ENCODE measurements around the gene VSTM4. TPM values are rescaled to one million over a fixed set of nuclear protein-coding genes. Genes with fewer than 3 reads are reported as not detected.

The VSTM4 gene
- total and polyA plus RNA-seq, 2 donors (not counting 1 experiment from before 2014, with no cell fraction given) = not detected

- H3K36me3 ChIP-seq (replicated peaks in 1 of 2; ENCODE audit: control extremely low read depth in 1 of 2, control insufficient read depth in 1 of 2, extremely low read depth in 1 of 2, insufficient read depth in 2 of 2, low read length in 1 of 2) = peaks cover 0 to 5% of the 10 kb centered on the region in 2 experiments
- no peak overlapping the region for H3K4me3 Mint-ChIP-seq
- 86% methylated on average over 8 of the region's 8 CpGs for WGBS (ENCODE audit: insufficient coverage)
- no peak overlapping the region for H3K27ac Mint-ChIP-seq
- POLR2A ChIA-PET = no interaction called here
- no peak overlapping the region for H3K9ac ChIP-seq (ENCODE audit: low read length)
- no peak overlapping the region for H2AFZ ChIP-seq (ENCODE audit: insufficient read depth, low read depth, low read length, poor library complexity, severe bottlenecking)
- no peak for TF ChIP-seq EZH2 (IDR thresholded peaks at IDR 0.05; ENCODE audit: borderline replicate concordance, insufficient read depth, low read depth, low read length, poor library complexity, severe bottlenecking)
- no peaks in the 10 kb centered on the region for H3K9me3 Mint-ChIP-seq (ENCODE audit: insufficient read depth)
- H3K79me2 ChIP-seq (ENCODE audit: control insufficient read depth, insufficient read depth, low read length) = no peaks in the 10 kb centered on the region
- no peak overlapping the region for H3K4me2 ChIP-seq (replicated peaks; ENCODE audit: low read depth, low read length, poor library complexity, severe bottlenecking)
- no peaks in the 10 kb centered on the region for H4K20me1 ChIP-seq (ENCODE audit: control insufficient read depth, insufficient read depth, low read length, poor library complexity, severe bottlenecking)
- CTCF ChIA-PET = interaction anchor here (1.3 kb wide), 1 partner anchor 505 kb away, joined by 5 read pairs; no protein-coding TSS in a partner anchor
- H3K4me1 Mint-ChIP-seq = peaks cover 8% of the 10 kb centered on the region
- no peaks in the 10 kb centered on the region for H3K27me3 ChIP-seq (replicated peaks in 1 of 4; ENCODE audit: control extremely low read depth in 1 of 4, control insufficient read depth in 3 of 4, insufficient read depth in 4 of 4, low read length in 3 of 4)
- no peak overlapping the region for H3K27ac ChIP-seq (ENCODE audit: low read length in 2 of 2)
- H3K4me3 ChIP-seq (ENCODE audit: control extremely low read depth in 1 of 5, extremely low read depth in 1 of 5, insufficient read depth in 1 of 5, low read depth in 2 of 5, low read length in 4 of 5) = no peak overlapping the region
- ATAC-seq (ENCODE audit: low read depth) (no peak), DNase-seq (no peak)
- no peaks in the 10 kb centered on the region for H3K4me1 ChIP-seq (ENCODE audit: control insufficient read depth in 2 of 2, insufficient read depth in 2 of 2, low read length in 2 of 2)
- intact Hi-C loops (cut with micrococcal nuclease) = no loop called here
- H3K27me3 Mint-ChIP-seq = no peaks in the 10 kb centered on the region
- no peaks in the 10 kb centered on the region for H3K9me3 ChIP-seq (ENCODE audit: control extremely low read depth in 1 of 3, control insufficient read depth in 2 of 3, insufficient read depth in 1 of 3, low read length in 2 of 3)
These were observed 47.5 kb upstream of the VSTM4 start for GRCh38 chr10:49162761-49163310.

DNA sequence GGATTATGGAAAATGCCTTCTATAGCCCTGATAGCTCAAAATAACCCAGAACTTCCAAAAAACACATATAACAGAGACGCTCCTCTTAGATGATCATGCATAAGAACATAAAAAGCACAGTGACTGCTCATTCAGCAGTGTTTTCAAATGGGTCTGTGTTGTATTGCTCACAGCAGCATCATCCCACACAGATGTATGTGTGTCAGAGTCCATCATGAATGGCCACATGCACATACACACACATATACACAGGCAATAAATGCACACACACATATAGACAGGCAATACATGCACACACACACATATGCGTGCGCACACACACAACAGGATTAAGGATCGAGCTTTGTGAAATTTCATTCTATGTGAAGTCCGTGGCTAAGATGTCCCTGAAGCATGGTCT, 46.7 kb upstream of the VSTM4 start:
- Mint-ChIP-seq H3K4me3 (no peak overlapping the region), H3K27ac (no peak overlapping the region), H3K4me1 (peaks cover 10% of the 10 kb centered on the region), H3K9me3 (ENCODE audit: insufficient read depth) (no peaks in the 10 kb centered on the region), H3K27me3 (no peaks in the 10 kb centered on the region)
- Histone ChIP-seq H3K9ac (ENCODE audit: low read length) (no peak overlapping the region), H4K20me1 (ENCODE audit: control insufficient read depth, insufficient read depth, low read length, poor library complexity, severe bottlenecking) (no peaks in the 10 kb centered on the region), H3K4me1 (ENCODE audit: control insufficient read depth in 2 of 2, insufficient read depth in 2 of 2, low read length in 2 of 2) (no peaks in the 10 kb centered on the region), H3K4me3 (ENCODE audit: control extremely low read depth in 1 of 5, extremely low read depth in 1 of 5, insufficient read depth in 1 of 5, low read depth in 2 of 5, low read length in 4 of 5) (no peak overlapping the region), H3K79me2 (ENCODE audit: control insufficient read depth, insufficient read depth, low read length) (no peaks in the 10 kb centered on the region), H3K27me3 (replicated peaks in 1 of 4; ENCODE audit: control extremely low read depth in 1 of 4, control insufficient read depth in 3 of 4, insufficient read depth in 4 of 4, low read length in 3 of 4) (no peaks in the 10 kb centered on the region), H2AFZ (ENCODE audit: insufficient read depth, low read depth, low read length, poor library complexity, severe bottlenecking) (no peak overlapping the region), H3K36me3 (replicated peaks in 1 of 2; ENCODE audit: control extremely low read depth in 1 of 2, control insufficient read depth in 1 of 2, extremely low read depth in 1 of 2, insufficient read depth in 2 of 2, low read length in 1 of 2) (no peaks in the 10 kb centered on the region), H3K27ac (ENCODE audit: low read length in 2 of 2) (no peak overlapping the region), H3K4me2 (replicated peaks; ENCODE audit: low read depth, low read length, poor library complexity, severe bottlenecking) (no peak overlapping the region), H3K9me3 (ENCODE audit: control extremely low read depth in 1 of 3, control insufficient read depth in 2 of 3, insufficient read depth in 1 of 3, low read length in 2 of 3) (no peaks in the 10 kb centered on the region)
- DNase-seq (no peak), ATAC-seq (ENCODE audit: low read depth) (no peak)
- intact Hi-C loops (cut with micrococcal nuclease) = no loop called here
- POLR2A ChIA-PET = no interaction called here
- 74% methylated on average over 5 of the region's 5 CpGs for WGBS (ENCODE audit: insufficient coverage)
- TF ChIP-seq, protein P1, sequence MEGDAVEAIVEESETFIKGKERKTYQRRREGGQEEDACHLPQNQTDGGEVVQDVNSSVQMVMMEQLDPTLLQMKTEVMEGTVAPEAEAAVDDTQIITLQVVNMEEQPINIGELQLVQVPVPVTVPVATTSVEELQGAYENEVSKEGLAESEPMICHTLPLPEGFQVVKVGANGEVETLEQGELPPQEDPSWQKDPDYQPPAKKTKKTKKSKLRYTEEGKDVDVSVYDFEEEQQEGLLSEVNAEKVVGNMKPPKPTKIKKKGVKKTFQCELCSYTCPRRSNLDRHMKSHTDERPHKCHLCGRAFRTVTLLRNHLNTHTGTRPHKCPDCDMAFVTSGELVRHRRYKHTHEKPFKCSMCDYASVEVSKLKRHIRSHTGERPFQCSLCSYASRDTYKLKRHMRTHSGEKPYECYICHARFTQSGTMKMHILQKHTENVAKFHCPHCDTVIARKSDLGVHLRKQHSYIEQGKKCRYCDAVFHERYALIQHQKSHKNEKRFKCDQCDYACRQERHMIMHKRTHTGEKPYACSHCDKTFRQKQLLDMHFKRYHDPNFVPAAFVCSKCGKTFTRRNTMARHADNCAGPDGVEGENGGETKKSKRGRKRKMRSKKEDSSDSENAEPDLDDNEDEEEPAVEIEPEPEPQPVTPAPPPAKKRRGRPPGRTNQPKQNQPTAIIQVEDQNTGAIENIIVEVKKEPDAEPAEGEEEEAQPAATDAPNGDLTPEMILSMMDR (IDR thresholded peaks at IDR 0.05) = no peak
- TF ChIP-seq EZH2 (IDR thresholded peaks at IDR 0.05; ENCODE audit: borderline replicate concordance, insufficient read depth, low read depth, low read length, poor library complexity, severe bottlenecking) = no peak
- CTCF ChIA-PET = interaction anchor here (1.2 to 1.3 kb wide), 2 partner anchors 9 to 504 kb away, joined by 4 to 5 read pairs; no protein-coding TSS in a partner anchor

Measured in B cell (primary cell).